Endothelial cell of umbilical vein (primary cell): Measurements from ENCODE around the gene TYSND1.

Experiments
- EZH2 ChIP-seq: IDR thresholded peaks from 2 replicates; pipeline ENCODE4 v1.6.1; 2012; ENCODE audit warnings: borderline replicate concordance, low read depth, mild to moderate bottlenecking, moderate library complexity, low read length, inconsistent platforms; ENCODE audit not compliant: severe bottlenecking
- JUN ChIP-seq: IDR thresholded peaks from 2 replicates; pipeline ENCODE4 v1.6.1; 2011; ENCODE audit warnings: borderline replicate concordance, low read depth; ENCODE audit not compliant: insufficient read length, insufficient read depth
- MAX ChIP-seq: IDR thresholded peaks from 2 replicates; pipeline ENCODE4 v1.6.1; 2011; ENCODE audit not compliant: insufficient read depth, insufficient read length
- MYC ChIP-seq: IDR thresholded peaks from one replicate; pipeline ENCODE4 v1.6.1; 2011; ENCODE audit warnings: mild to moderate bottlenecking, low read depth, low read length
- POLR2A ChIP-seq: IDR thresholded peaks from 2 replicates; pipeline ENCODE4 v1.6.1; 2012; ENCODE audit warnings: low read depth, mild to moderate bottlenecking, control low read depth, low read length
- POLR2AphosphoS5 ChIP-seq: IDR thresholded peaks from 2 replicates; pipeline ENCODE4 v1.6.1; 2012; ENCODE audit warnings: low read depth, mild to moderate bottlenecking, control low read depth, low read length, moderate library complexity; ENCODE audit not compliant: insufficient read depth
- TF ChIP-seq, protein P1 (sequence below), 2 donors: IDR thresholded peaks; 1 replicate in 1 of 2; 2 replicates in 1 of 2; pipeline ENCODE4 v1.5.1; 2011; ENCODE audit warnings: low read length in 2 of 2, mild to moderate bottlenecking in 2 of 2, moderate library complexity in 2 of 2, control low read depth in 1 of 2, inconsistent platforms in 1 of 2, low read depth in 1 of 2; ENCODE audit not compliant: insufficient read depth in 1 of 2; ENCODE audit errors: extremely low read depth in 1 of 2

GRCh38 chr10:70135684-70136083, 10.8 kb downstream of the TYSND1 start:
- no peak for TF ChIP-seq EZH2
- TF ChIP-seq, protein P1, sequence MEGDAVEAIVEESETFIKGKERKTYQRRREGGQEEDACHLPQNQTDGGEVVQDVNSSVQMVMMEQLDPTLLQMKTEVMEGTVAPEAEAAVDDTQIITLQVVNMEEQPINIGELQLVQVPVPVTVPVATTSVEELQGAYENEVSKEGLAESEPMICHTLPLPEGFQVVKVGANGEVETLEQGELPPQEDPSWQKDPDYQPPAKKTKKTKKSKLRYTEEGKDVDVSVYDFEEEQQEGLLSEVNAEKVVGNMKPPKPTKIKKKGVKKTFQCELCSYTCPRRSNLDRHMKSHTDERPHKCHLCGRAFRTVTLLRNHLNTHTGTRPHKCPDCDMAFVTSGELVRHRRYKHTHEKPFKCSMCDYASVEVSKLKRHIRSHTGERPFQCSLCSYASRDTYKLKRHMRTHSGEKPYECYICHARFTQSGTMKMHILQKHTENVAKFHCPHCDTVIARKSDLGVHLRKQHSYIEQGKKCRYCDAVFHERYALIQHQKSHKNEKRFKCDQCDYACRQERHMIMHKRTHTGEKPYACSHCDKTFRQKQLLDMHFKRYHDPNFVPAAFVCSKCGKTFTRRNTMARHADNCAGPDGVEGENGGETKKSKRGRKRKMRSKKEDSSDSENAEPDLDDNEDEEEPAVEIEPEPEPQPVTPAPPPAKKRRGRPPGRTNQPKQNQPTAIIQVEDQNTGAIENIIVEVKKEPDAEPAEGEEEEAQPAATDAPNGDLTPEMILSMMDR (IDR thresholded peaks at IDR 0.05; ENCODE audit: extremely low read depth in 1 of 2, insufficient read depth in 1 of 2, low read depth in 1 of 2, low read length in 2 of 2), result no peak
- no peak for TF ChIP-seq JUN
- no peak for TF ChIP-seq POLR2A
- TF ChIP-seq POLR2AphosphoS5, result no peak
- no peak for TF ChIP-seq MAX
- no peak for TF ChIP-seq MYC
